Activated CD8-positive, alpha-beta T cell treated with anti-CD3 and anti-CD28 coated beads for 36 hours (primary cell): ENCODE results near the gene NT5M. TPM values are rescaled to one million over a fixed set of nuclear protein-coding genes. Genes with fewer than 3 reads are reported as not detected.
"Not testable (repeated sequence)": the region's sequence is repeated elsewhere in the genome, so short reads cannot be mapped to it uniquely, and the experiment has no call there.

Source experiments
- ATAC-seq: fragments of 200-7000 bp; cut with Tn5 transposase; one replicate; pipeline ENCODE4 v1.10.0; 2021; ENCODE audit warnings: mild to moderate bottlenecking, moderate library complexity
- CTCF ChIA-PET: fragments of 350-600 bp; sonication (Branson Sonifier 250); formaldehyde crosslinking; loops from one replicate; lab custom pipeline; 2021; ENCODE audit warnings: antibody characterized with exemption; lab: Charles Lee
- POLR2A ChIA-PET: fragments of 350-600 bp; sonication (Branson Sonifier 250); formaldehyde crosslinking; loops from one replicate; lab custom pipeline; 2021; ENCODE audit warnings: antibody characterized with exemption; lab: Charles Lee
- DNase-seq: peaks from one replicate; pipeline ENCODE4 v3.0.0-alpha.2; 2020
- H3K27ac Mint-ChIP-seq: one replicate; pipeline ENCODE4 v1.8.0; 2021; ENCODE audit warnings: mild to moderate bottlenecking, mixed read lengths
- H3K27me3 Mint-ChIP-seq: one replicate; pipeline ENCODE4 v1.8.0; 2021; ENCODE audit warnings: mixed read lengths
- H3K36me3 Mint-ChIP-seq: one replicate; pipeline ENCODE4 v1.8.0; 2021; ENCODE audit warnings: low read depth, mixed read lengths
- H3K4me1 Mint-ChIP-seq: one replicate; pipeline ENCODE4 v1.8.0; 2021; ENCODE audit warnings: low read depth, mixed read lengths
- H3K4me3 Mint-ChIP-seq: one replicate; pipeline ENCODE4 v1.8.0; 2021; ENCODE audit warnings: mild to moderate bottlenecking, moderate library complexity, mixed read lengths
- H3K9me3 Mint-ChIP-seq: one replicate; pipeline ENCODE4 v1.8.0; 2021; ENCODE audit warnings: mixed read lengths
- intact Hi-C: fragments of 100-400 bp; cut with micrococcal nuclease; formaldehyde crosslinking; loops from one replicate; pipeline ENCODE4 v1.10.0; 2022
- total RNA-seq, 2 experiments: library from RNA; stranded (reverse); gene quantifications; one replicate each; pipeline ENCODE4 v1.2.3, GENCODE V29; 2021
- TF ChIP-seq, protein P1 (sequence below): fragments of 200-600 bp; IDR thresholded peaks from one replicate; pipeline ENCODE4 v1.8.0; 2022; ENCODE audit warnings: antibody characterized with exemption, mild to moderate bottlenecking

Gene NT5M
- total RNA-seq, 2 experiments from 2014 or later, result 8.3 to 9.4 TPM

- POLR2A ChIA-PET, result no interaction called here
- peaks cover 1% of the 10 kb centered on the region for H3K4me1 Mint-ChIP-seq
- CTCF ChIA-PET, result interaction anchor here (0.7 to 1.2 kb wide), 3 partner anchors 9 to 259 kb away, joined by 3 to 5 read pairs (median 4); no protein-coding TSS in a partner anchor
- intact Hi-C loops, result no loop called here
- H3K36me3 Mint-ChIP-seq, result no peaks in the 10 kb centered on the region
- ATAC-seq, result no peak
- no peaks in the 10 kb centered on the region for H3K27me3 Mint-ChIP-seq
- TF ChIP-seq, protein P1, sequence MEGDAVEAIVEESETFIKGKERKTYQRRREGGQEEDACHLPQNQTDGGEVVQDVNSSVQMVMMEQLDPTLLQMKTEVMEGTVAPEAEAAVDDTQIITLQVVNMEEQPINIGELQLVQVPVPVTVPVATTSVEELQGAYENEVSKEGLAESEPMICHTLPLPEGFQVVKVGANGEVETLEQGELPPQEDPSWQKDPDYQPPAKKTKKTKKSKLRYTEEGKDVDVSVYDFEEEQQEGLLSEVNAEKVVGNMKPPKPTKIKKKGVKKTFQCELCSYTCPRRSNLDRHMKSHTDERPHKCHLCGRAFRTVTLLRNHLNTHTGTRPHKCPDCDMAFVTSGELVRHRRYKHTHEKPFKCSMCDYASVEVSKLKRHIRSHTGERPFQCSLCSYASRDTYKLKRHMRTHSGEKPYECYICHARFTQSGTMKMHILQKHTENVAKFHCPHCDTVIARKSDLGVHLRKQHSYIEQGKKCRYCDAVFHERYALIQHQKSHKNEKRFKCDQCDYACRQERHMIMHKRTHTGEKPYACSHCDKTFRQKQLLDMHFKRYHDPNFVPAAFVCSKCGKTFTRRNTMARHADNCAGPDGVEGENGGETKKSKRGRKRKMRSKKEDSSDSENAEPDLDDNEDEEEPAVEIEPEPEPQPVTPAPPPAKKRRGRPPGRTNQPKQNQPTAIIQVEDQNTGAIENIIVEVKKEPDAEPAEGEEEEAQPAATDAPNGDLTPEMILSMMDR, result no peak
- H3K9me3 Mint-ChIP-seq, result no peaks in the 10 kb centered on the region
- no peak for DNase-seq
- H3K27ac Mint-ChIP-seq, result no peak overlapping the region
- H3K4me3 Mint-ChIP-seq, result no peak overlapping the region
These were observed 78.9 kb downstream of the NT5M start for GRCh38 chr17:17382065-17382459.

GRCh38 chr17:17382971-17383370 lies 79.8 kb downstream of the NT5M start:
- DNase-seq, result no peak
- POLR2A ChIA-PET, result no interaction called here
- H3K27ac Mint-ChIP-seq, result no peak overlapping the region

GRCh38 chr17:17383431-17384290 lies 80.5 kb downstream of the NT5M start:
- H3K9me3 Mint-ChIP-seq, H3K27ac Mint-ChIP-seq, H3K4me1 Mint-ChIP-seq, intact Hi-C loops, H3K4me3 Mint-ChIP-seq, POLR2A ChIA-PET, H3K36me3 Mint-ChIP-seq, H3K27me3 Mint-ChIP-seq, DNase-seq, ATAC-seq: not testable (repeated sequence)
- CTCF ChIA-PET, result interaction anchor here (0.6 kb wide), 1 partner anchor 103 kb away, joined by 3 read pairs; no protein-coding TSS in a partner anchor

More at GRCh38 chr17:17382971-17383370, 79.8 kb downstream of the NT5M start:
- no peaks in the 10 kb centered on the region for H3K9me3 Mint-ChIP-seq
- intact Hi-C loops, result no loop called here
- ATAC-seq, result no peak
- TF ChIP-seq, protein P1, result no peak
- no peaks in the 10 kb centered on the region for H3K36me3 Mint-ChIP-seq
- no peak overlapping the region for H3K4me3 Mint-ChIP-seq
- peaks cover 3% of the 10 kb centered on the region for H3K4me1 Mint-ChIP-seq
- CTCF ChIA-PET, result interaction anchor here (0.6 to 1.2 kb wide), 2 partner anchors 8 to 104 kb away, joined by 3 to 4 read pairs; no protein-coding TSS in a partner anchor
- H3K27me3 Mint-ChIP-seq, result no peaks in the 10 kb centered on the region

DNA sequence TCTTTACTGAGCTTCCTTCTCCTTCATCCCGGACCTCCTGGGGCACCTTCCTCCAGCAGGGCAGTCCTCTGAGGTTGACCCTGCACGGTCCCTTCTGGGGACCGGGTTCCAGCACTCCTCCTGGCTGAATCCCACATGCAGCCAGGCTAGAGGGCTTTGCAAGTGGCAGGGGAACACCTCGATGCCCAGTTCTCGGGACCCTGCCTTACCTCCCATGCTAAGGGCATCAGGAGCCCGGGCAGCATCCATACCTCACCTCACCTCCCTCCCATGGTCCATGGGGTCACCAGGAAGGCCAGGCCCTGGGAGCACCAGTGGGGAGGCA lies 81.1 kb downstream of the NT5M start:
- ChIA-PET POLR2A (no interaction called here), CTCF (no interaction called here)
- ATAC-seq, result no peak
- Mint-ChIP-seq H3K36me3 (no peaks in the 10 kb centered on the region), H3K4me3 (no peak overlapping the region), H3K27me3 (no peaks in the 10 kb centered on the region), H3K4me1 (peaks cover 3% of the 10 kb centered on the region), H3K27ac (no peak overlapping the region), H3K9me3 (no peaks in the 10 kb centered on the region)
- TF ChIP-seq, protein P1, result no peak
- intact Hi-C loops, result no loop called here
- no peak for DNase-seq

DNA sequence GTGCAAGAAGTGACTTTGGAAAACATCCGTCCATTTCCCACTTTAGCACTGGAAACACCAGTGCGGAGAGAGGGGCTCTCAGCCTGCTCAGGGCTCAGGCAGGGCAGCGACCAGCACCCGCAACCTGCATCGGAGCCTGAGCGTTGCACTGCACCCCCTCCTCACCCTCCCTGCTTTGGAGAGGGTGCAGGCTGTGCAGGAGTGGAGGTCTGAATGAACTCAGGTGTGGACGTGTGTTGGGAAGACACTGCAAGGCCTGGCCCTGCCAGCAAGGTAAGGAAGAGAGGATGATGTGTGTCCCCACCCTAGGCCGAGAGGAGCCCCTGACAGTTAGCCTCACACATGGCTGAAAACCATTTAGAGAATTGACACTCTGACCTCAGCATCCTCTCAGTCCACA lies 81.8 kb downstream of the NT5M start:
- ATAC-seq (no peak), DNase-seq (no peak)
- H3K27ac Mint-ChIP-seq, result no peak overlapping the region
- H3K27me3 Mint-ChIP-seq, result peaks cover 2% of the 10 kb centered on the region
- H3K36me3 Mint-ChIP-seq, result no peaks in the 10 kb centered on the region
- no peak overlapping the region for H3K4me3 Mint-ChIP-seq
- CTCF ChIA-PET, result interaction anchor here (1.5 kb wide), 1 partner anchor 30 kb away, joined by 4 read pairs; no protein-coding TSS in a partner anchor
- intact Hi-C loops, result no loop called here
- peaks cover 3% of the 10 kb centered on the region for H3K4me1 Mint-ChIP-seq
- H3K9me3 Mint-ChIP-seq, result no peaks in the 10 kb centered on the region
- TF ChIP-seq, protein P1, result no peak
- POLR2A ChIA-PET, result no interaction called here
